HG03103 (cell line): ENCODE data around the gene DYTN.

Source experiments
- ATAC-seq: cut with Tn5 transposase; IDR thresholded peaks from one replicate; pipeline ENCODE4 v1.9.1; 2021; ENCODE audit warnings: low read depth; ENCODE audit not compliant: unreplicated experiment

Gene DYTN

DNA sequence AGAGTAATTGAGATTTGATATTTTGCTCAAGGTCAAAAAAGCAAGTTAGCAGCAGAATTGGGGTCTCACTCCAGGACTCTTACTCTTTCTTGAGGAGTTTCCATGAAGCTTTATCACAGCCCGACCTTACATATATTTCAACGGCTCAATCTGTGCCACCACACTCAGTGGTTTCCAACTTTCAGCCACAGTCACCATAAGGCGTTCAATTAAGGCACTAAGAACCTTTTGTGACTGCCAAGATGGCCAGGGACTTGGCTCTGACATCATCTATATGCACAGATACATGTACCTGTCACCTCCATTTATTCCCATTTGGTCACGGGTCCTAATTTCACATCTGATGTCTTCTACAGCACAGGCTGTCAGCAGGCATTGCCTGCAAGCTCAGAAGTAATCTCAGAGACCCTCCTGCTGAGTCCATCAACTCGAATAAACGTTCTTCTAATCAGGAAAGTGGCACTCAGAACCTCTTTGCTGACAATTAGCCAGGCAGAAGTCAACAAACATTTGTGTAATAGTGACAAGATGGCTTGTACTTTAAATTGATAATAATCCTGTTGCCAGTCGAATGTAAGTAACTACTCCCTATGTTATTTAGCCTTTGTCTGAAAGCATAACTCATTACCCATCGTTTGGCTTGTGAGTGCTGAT is 16.1 kb downstream of the DYTN start:
- ATAC-seq: no peak

DNA sequence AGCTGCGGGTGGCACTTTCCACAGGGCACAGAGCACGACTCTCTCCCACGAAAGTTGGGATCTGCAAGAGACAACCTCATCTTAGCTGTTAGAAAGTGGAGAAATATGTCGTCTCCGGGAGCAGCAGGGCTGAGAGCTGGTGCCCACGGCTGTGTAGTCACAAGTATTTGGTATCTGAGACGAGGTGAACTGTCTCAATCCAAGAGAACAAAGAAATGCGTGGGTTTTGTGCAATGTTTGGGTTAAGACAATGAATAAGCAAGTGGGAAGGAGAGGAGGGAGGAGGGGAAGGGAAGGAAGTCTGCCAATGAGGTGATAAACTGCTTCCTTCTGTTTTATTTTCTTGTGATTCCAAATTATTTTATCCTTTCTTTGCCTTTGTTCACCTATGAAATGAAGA is 18.0 kb downstream of the DYTN start:
- no peak for ATAC-seq

DNA sequence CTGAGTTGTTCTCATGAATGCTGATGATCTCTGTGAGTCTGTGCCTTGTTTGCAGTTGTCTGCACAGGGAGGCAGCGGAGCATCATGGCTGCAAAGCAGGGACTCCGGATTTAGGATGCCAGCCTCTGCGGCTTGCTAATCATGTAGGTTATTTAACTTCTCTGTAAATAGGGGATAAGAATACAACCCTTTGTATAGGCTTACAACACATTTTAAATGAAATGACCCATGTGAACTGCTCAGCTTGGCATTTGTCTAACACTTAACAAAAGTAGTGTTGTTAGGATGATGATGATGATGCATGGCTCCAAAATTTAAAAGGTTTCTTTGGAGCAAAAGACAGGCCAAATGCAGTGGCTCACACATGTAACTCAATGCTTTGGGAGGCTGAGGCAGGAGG is 19.4 kb downstream of the DYTN start:
- no peak for ATAC-seq

DNA sequence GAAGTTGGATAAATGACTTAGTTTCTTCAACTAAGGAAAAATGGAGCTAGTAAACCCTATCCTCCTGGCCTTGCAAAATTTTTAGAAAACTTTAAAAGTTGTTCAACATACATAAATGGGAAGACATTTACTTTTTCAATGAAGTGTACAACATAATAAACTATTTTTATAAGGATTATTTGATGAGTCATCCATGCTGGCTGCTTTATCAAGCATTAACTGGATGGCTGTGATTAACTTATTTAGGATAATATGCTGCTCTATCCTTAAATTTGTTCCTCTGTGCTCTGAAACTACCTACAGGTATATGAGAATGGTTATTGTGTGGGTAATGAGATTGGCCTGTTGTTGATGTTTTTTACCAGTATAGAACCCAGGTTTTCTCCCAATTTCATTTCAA is 21.3 kb downstream of the DYTN start:
- ATAC-seq: no peak

- peak; percentile 52 for ATAC-seq
Observed at GRCh38 chr2:206693399-206694137, 24.6 kb downstream of the DYTN start.

GRCh38 chr2:206692971-206693370 is 25.2 kb downstream of the DYTN start:
- ATAC-seq: no peak

DNA sequence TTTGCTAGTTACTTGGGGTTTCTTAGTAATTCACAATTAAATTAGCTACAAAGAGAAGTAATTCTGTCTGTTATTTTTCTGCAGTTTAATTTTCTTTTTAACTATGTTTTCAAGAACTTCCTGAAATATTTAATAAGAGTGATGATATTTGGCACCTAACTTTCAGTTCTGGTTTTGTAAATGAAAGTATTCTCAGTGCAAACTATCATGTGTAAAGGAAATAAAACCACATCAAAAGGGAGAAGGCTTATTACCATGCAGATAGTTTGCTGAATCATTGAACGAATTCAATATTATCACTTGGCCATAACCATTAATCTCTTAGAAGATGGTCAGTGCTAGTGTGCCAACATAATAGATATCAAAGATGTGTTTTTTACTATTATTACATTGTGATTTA is 29.2 kb downstream of the DYTN start:
- ATAC-seq: no peak

GRCh38 chr2:206688453-206688852 is 29.7 kb downstream of the DYTN start:
- no peak for ATAC-seq

GRCh38 chr2:206683546-206683945 is 34.6 kb downstream of the DYTN start:
- no peak for ATAC-seq

DNA sequence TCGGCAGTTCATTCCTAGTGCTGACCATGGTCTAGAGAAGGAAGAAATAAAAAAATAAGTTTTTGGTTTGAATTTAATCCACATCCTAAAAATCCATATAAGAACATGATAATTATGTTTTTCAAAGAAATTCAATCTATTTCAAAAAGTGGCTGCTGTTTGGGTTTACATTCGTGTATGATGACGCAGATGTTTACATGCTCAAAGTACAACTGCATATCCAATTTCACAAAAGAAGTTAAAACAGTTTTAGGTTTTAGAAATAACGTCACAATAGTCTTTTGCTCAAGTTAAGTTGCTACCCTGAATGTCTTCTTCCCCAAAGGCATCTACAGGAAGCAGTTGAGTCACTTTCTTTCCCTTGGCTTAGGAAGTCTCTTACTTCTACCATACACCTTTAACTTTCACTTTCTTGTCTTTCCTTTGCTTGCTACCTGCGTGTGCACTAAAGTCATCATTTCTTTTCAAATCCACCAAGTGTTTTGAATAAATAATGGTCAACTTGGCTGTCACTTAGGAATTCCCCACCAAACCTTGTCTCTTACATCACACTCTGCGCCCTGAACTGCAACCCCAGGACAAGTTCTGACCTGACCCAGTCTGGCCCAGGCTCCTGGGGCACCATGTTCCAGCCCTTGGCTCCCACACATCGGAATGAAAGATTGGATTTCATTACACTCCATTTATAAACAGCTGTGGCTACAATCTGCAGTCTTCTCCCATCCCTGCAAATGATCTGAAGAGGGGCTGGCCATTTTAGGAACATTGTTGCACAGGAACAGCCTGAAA is 47.5 kb downstream of the DYTN start:
- no peak for ATAC-seq

DNA sequence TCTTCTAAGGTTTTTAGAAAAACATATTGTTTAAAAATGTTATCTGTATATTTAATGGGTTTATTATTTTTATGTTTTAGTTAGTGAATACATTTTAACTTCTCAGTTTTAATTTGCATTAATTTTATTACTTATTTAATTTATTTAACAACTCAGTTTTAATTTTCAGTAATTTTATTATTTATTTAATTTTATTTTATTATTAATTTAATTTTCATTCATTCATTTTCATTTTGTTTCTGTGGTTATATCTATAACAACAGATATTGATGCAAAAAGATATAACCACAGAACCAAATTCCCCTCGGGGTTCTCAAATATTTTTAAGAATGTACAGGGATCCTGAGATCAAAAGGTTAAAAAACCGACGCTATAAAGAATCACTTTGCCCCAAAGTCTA is 52.9 kb downstream of the DYTN start:
- ATAC-seq: no peak

DNA sequence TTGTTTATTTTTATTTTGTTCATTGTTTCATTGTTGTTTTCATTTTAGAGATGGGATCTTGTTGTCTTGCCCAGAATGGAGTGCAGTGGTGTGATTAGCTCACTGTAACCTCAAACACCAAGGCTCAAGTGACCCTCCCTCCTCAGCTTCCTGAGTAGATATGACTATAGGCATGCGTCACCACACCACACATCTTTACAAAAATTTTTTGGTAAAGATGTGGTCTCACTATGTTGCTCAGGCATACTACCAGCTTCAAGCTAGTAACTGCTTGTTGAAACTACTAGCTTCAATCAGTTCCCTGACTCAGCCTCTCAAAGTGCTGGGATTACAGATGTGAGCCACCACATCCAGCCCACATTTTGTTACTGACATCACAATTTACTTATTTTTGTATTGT is 61.1 kb downstream of the DYTN start:
- ATAC-seq: no peak

DNA sequence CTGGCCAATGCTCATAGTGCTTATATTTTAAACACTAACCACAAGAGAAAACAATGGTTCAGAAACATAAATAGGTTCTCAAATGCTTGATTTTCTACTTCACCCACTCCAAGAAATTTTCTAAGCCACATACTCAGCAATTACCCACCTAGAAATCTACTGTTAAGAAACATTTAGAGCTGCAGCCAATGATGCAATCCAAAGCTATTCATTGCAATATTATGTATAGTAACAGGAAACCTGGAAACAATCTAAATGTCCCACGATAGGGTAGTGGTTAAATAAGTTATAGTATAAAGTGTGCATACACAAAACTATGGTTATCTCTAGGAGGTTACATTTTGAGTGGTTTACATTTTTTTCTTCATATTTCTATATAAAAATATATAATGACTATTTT is 70.2 kb downstream of the DYTN start:
- ATAC-seq: no peak

- no peak for ATAC-seq
Observed at GRCh38 chr2:206642075-206643025, 75.8 kb downstream of the DYTN start, which contains the start of gene FAM237A. Gene FAM237A, plus strand, starts transcription at chr2:206642487. Its CDS starts 1,750 bp downstream, at chr2:206644237.

DNA sequence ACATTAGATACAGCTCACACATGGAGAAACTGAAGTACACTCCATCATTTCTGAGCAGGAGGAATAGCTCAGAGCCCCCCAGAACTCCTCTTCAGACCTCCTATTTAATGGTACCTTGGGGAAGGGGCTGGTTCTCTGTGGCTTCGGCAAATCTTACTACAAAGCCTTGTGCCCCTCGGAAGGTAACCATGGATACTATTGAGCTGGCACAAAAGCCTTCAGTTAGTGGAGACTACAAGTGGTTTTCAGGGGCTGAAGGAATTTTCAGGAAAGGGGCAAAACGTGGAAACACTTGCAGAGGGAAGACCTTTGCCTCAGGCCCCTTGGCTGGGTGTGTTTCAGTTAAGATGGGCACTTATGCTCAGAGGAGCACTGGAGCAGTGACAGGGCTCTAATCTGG is 77.0 kb downstream of the DYTN start:
- no peak for ATAC-seq

GRCh38 chr2:206639636-206640035 is 78.6 kb downstream of the DYTN start:
- ATAC-seq: no peak

- no peak for ATAC-seq
Observed at GRCh38 chr2:206635015-206635414, 83.2 kb downstream of the DYTN start.

DNA sequence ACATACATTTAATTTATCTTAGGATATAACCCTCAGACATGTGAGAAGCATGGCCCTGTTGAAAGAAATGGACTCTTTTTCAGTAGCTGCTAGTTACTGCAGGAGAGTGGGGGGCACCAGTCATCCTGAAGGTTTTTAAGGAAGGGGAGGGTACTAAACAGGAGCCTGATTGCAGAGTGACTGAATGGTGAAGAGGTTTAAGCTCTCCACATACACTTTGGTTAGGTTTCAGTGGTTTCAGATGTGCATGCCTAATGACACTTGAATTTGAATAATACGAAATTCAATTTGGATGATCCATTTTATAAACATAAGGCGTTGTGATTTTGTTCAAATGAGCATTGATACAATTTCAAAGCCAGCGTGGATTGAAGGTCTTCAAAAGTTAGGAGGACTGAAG is 86.9 kb downstream of the DYTN start:
- ATAC-seq: no peak

DNA sequence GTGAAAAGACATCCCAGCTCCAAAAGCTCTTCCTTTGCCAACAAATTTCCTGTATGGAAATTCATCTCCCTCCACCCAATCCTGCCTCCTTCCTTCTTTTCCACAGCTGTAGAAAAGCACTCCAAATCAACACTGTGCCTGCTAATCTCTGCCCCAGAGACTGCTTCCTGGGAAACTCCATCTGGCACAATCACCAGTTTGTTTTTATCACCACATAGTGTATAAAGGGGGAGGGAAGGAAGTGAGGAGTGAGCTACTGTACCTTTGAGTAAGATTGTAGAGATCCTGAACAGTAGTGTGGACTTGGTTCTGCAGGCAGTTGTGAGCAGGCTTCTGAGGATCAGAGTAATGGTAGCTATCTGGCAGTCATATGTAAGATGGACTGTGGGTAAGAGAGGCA is 90.6 kb downstream of the DYTN start:
- no peak for ATAC-seq

GRCh38 chr2:206626108-206626507 is 92.1 kb downstream of the DYTN start:
- no peak for ATAC-seq
